ENCODE measurements around the gene NTSR1. TPM values are rescaled to one million over a fixed set of nuclear protein-coding genes. Genes with fewer than 3 reads are reported as not detected.

The NTSR1 gene
- total and polyA plus RNA-seq, 5 donors: 0.06 TPM; not detected in 4

DNA sequence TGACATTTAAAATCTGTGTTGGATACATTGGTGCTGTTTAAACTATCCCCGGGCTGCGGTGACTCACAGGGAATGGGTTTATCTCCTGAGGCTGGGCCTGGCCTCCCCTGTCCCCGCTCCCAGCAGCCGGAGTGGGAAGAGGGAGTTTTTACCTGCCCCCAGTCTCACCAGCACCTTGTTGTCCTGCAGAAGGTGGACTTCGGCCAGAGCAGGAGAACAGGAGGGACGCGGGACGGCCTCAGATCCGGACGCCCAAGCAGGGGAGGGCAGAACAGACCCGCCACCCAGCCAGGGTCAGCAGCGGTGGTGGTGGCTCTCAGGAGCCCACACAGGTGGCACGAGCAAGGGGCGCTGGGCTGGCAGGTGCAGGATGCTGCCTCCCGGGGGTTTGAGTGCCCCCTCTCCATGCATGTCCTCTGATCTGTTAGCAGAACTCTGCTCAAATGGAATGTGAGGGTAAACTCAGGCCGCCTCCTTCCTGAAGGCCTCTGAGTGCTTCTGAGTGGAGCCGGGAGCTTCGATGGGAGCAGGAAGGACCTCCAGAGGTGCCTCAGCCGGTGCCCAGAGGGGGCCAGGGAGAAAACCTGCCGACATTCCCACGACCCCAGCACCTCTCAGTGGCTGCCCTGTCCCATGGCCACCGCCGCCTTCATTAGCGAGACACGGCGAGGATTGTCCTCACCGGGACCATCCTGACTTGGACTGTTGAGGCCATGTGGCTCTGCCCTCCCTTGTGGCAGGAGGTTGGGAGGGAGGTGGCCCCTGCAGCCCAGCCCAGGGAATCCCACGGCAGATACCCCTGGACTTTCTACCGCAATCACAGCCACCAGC lies 44.2 kb downstream of the NTSR1 start:
- H3K4me1 ChIP-seq (ENCODE audit: control insufficient read depth, insufficient read depth, low read length): no peaks in the 10 kb centered on the region
- WGBS: 77% methylated on average over 29 of the region's 29 CpGs
- no peaks in the 10 kb centered on the region for H3K9me3 ChIP-seq (ENCODE audit: control insufficient read depth, low read length)
- H3K27ac ChIP-seq (ENCODE audit: low read length): no peak overlapping the region
- ATAC-seq (peak in 1 of 2 donors; percentile 52), DNase-seq (peak; percentile 8 to 51 (median 44))
- H3K27me3 ChIP-seq (ENCODE audit: control insufficient read depth, insufficient read depth): no peaks in the 10 kb centered on the region
- intact Hi-C loops (cut with DNase I): no loop called here
- H3K4me3 ChIP-seq (ENCODE audit: low read length): no peak overlapping the region

DNA sequence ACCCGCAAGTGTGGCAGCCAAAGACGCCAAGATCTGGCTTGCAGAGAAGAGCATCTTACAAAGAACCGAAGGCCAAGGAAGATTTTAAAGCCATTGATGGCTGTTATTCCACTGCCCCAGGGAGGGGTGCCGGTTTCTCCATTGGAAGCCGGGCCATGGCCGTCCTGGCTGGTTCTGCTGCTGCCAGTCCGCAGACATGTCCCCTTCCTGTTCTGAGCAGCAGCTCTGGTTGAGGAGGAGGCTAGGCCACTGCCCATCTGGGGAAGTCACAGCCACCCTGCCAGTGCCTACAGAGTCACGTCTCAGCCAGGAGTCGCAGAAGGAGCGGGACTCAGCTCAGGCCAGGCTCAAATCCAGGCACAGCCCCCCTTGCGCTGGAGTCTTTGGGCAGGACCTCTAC lies 45.0 kb downstream of the NTSR1 start:
- Histone ChIP-seq H3K4me3 (ENCODE audit: low read length) (no peak overlapping the region), H3K9me3 (ENCODE audit: control insufficient read depth, low read length) (no peaks in the 10 kb centered on the region), H3K4me1 (ENCODE audit: control insufficient read depth, insufficient read depth, low read length) (no peaks in the 10 kb centered on the region), H3K27ac (ENCODE audit: low read length) (no peak overlapping the region), H3K27me3 (ENCODE audit: control insufficient read depth, insufficient read depth) (no peaks in the 10 kb centered on the region)
- 94% methylated on average over 11 of the region's 11 CpGs for WGBS
- DNase-seq (peak; percentile 3 to 46 (median 23)), ATAC-seq (no peak)
- intact Hi-C loops (cut with DNase I): no loop called here

DNA sequence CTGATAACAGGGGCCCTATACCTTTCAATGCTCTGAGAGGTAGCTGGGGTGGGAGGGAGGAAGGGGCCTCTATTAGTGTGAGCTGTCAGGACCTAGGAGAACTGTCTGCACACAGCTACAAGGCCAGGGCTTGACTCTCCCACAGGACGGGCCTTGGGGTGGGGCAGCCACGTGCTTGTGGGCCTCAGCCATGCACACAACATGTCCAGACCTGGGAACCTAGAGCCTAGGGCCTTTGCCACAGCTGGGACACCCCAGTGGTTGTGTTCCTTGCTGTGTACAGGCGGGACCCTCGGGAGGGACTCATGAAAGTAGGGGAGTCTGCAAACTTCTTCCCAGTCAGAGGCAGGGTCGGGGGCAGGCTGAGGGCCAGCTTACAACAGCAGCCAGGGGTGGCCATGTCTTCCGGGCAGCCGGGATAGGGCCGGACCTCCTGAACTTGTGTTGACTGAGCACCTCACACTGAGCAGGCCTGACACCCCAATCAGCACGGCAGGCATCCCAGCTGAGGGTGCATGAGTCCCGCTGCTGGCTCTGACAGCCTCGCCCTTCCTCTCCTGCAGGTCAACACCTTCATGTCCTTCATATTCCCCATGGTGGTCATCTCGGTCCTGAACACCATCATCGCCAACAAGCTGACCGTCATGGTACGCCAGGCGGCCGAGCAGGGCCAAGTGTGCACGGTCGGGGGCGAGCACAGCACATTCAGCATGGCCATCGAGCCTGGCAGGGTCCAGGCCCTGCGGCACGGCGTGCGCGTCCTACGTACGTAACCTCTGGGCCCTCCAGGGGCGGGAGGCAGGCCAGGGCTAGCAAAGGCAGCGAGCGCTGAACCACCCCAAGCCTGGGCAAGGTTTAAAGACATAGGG lies 45.7 kb downstream of the NTSR1 start:
- Histone ChIP-seq H3K4me3 (ENCODE audit: low read length) (no peak overlapping the region), H3K4me1 (ENCODE audit: control insufficient read depth, insufficient read depth, low read length) (no peaks in the 10 kb centered on the region), H3K27me3 (ENCODE audit: control insufficient read depth, insufficient read depth) (no peaks in the 10 kb centered on the region), H3K9me3 (ENCODE audit: control insufficient read depth, low read length) (no peaks in the 10 kb centered on the region), H3K27ac (ENCODE audit: low read length) (no peak overlapping the region)
- ATAC-seq (no peak), DNase-seq (peak; percentile 7 to 53 (median 50))
- 92% methylated on average over 31 of the region's 31 CpGs for WGBS
- intact Hi-C loops (cut with DNase I): no loop called here

DNA sequence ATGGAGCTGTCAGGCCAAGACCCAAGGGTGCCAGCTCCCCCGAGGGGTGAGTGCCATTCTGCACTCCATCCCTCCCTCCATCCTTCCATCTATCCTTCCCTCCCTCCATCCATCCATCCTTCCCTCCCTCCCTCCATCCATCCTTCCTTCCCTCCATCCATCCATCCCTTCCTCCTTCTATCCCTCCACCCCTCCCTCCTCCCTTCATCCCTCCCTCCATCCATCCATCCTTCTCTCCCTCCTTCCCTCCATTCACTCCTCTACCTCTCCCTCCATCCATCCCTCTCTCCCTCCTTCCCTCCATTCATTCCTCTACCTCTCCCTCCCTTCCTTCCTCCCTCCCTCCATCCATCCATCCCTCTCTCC lies 46.3 kb downstream of the NTSR1 start:
- ATAC-seq: no peak

DNA sequence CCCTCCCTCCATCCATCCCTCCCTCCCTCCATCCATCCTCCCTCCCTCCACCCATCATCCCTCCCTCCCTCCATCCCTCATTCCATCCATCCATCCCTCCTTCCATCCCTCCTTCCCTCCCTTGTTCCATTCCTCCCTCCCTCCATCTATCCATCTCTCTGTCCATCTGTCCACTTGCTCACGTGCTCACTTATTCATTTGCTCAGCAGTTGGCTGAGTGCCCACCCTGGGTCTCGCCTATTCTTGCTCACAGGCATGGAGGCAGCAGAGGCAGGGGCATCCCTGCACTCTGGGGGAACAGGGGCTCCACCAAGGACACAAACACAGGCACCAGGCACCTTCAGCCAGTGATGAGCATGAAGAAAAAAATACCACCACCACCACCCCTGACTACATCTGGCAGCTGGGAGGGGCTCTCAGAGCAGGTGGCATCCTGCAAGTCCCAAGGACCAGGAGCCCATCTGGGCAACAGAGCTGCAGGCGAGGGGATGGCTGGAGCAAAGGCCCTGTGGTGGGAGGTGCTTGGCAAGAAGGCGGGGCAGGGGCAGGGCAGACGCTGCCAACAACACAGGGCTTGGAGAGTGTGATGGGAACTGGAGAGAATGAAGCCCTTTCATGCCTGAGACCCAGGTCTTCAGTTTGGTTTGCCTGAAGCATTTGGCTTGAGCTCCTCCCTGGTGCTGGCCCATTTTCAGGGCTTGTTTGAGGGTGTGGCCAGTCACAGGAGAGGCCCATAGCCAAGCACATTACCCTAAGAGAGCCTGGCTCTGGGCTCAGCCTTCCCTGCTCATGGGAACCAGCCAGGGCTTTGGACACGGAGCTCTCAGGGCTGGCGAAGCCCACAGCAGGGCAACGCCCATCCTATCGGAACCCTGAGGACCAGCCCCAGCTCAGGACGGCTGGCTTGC lies 47.4 kb downstream of the NTSR1 start:
- Histone ChIP-seq H3K4me1 (ENCODE audit: control insufficient read depth, insufficient read depth, low read length) (no peaks in the 10 kb centered on the region), H3K4me3 (ENCODE audit: low read length) (no peak overlapping the region), H3K9me3 (ENCODE audit: control insufficient read depth, low read length) (no peaks in the 10 kb centered on the region), H3K27me3 (ENCODE audit: control insufficient read depth, insufficient read depth) (no peaks in the 10 kb centered on the region), H3K27ac (ENCODE audit: low read length) (no peak overlapping the region)
- peak; percentile 48 to 54 (median 54) for DNase-seq
- no peak for ATAC-seq
- intact Hi-C loops (cut with DNase I): no loop called here
- WGBS: 46% methylated on average over 10 of the region's 10 CpGs

More for the DNA sequence above, 46.3 kb downstream of the NTSR1 start:
- no peaks in the 10 kb centered on the region for H3K27me3 ChIP-seq (ENCODE audit: control insufficient read depth, insufficient read depth)
- H3K4me3 ChIP-seq (ENCODE audit: low read length): no peak overlapping the region
- intact Hi-C loops (cut with DNase I): no loop called here
- H3K9me3 ChIP-seq (ENCODE audit: control insufficient read depth, low read length): no peaks in the 10 kb centered on the region
- no peaks in the 10 kb centered on the region for H3K4me1 ChIP-seq (ENCODE audit: control insufficient read depth, insufficient read depth, low read length)
- no peak for DNase-seq
- no peak overlapping the region for H3K27ac ChIP-seq (ENCODE audit: low read length)
- WGBS: 100% methylated on average over 1 of the region's 1 CpG

DNA sequence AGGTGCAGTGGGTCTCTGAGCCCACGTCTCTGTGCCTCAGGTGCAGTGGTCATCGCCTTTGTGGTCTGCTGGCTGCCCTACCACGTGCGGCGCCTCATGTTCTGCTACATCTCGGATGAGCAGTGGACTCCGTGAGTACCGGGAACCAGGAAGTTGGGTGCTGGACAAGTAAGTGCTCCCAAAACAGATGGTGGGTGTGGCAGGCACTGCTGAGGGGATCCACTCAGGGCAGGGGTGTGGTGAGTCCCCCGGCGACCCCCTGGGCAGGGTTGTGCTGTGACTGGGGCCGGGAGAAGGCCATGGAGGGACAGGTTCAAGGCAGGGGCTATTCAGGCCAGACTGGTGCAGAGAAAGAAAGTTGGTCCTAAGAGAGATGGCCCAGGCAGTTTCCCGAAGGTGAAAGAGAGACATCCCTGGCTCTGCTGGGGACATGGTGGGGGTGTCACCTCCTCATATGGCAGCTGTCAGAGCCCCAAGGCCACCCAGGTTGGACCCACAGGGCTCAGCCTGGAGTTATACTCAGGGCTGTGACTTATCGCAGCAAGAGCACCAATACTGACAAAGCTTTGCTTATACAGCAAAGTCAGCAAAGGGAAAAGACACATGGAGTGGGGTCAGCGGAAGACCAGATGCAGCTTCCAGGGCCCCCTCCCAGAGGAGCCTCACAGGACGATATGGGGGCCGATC lies 49.7 kb downstream of the NTSR1 start:
- DNase-seq: peak; percentile 1 to 34 (median 20)
- WGBS: 78% methylated on average over 16 of the region's 16 CpGs

DNA sequence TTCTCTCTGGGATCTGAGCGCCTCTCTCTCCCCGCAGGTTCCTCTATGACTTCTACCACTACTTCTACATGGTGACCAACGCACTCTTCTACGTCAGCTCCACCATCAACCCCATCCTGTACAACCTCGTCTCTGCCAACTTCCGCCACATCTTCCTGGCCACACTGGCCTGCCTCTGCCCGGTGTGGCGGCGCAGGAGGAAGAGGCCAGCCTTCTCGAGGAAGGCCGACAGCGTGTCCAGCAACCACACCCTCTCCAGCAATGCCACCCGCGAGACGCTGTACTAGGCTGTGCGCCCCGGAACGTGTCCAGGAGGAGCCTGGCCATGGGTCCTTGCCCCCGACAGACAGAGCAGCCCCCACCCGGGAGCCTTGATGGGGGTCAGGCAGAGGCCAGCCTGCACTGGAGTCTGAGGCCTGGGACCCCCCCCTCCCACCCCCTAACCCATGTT lies 51.4 kb downstream of the NTSR1 start:
- Histone ChIP-seq H3K27me3 (ENCODE audit: control insufficient read depth, insufficient read depth) (no peaks in the 10 kb centered on the region), H3K4me1 (ENCODE audit: control insufficient read depth, insufficient read depth, low read length) (no peaks in the 10 kb centered on the region), H3K4me3 (ENCODE audit: low read length) (no peak overlapping the region), H3K27ac (ENCODE audit: low read length) (no peak overlapping the region), H3K9me3 (ENCODE audit: control insufficient read depth, low read length) (no peaks in the 10 kb centered on the region)
- intact Hi-C loops (cut with DNase I): loop anchor here in 1 of 4 donors (10.0 kb wide), 1 partner anchor 55 kb away; the partner anchor contains the start of gene NTSR1
- 85% methylated on average over 20 of the region's 20 CpGs for WGBS
- ATAC-seq (no peak), DNase-seq (peak; percentile 12 to 39 (median 27))

More for the DNA sequence above, 49.7 kb downstream of the NTSR1 start:
- no peak overlapping the region for H3K4me3 ChIP-seq (ENCODE audit: low read length)
- intact Hi-C loops (cut with DNase I): no loop called here
- H3K9me3 ChIP-seq (ENCODE audit: control insufficient read depth, low read length): no peaks in the 10 kb centered on the region
- H3K27me3 ChIP-seq (ENCODE audit: control insufficient read depth, insufficient read depth): no peaks in the 10 kb centered on the region
- ATAC-seq: no peak
- H3K4me1 ChIP-seq (ENCODE audit: control insufficient read depth, insufficient read depth, low read length): no peaks in the 10 kb centered on the region
- no peak overlapping the region for H3K27ac ChIP-seq (ENCODE audit: low read length)

DNA sequence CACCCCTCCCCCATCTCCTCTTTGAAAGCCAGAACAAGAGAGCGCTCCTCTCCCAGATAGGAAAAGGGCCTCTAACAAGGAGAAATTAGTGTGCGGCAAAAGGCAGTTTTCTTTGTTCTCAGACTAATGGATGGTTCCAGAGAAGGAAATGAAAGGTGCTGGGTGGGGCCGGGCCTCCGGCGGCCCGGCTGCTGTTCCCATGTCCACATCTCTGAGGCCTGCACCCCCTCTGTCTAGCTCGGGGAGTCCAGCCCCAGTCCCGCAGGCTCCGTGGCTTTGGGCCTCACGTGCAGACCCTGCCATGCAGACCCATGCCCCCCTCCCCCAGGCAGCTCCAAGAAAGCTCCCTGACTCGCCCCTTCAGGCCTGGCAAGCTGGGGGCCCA lies 51.8 kb downstream of the NTSR1 start:
- WGBS: 52% methylated on average over 11 of the region's 11 CpGs
- Histone ChIP-seq H3K27me3 (ENCODE audit: control insufficient read depth, insufficient read depth) (no peaks in the 10 kb centered on the region), H3K4me1 (ENCODE audit: control insufficient read depth, insufficient read depth, low read length) (no peaks in the 10 kb centered on the region), H3K9me3 (ENCODE audit: control insufficient read depth, low read length) (no peaks in the 10 kb centered on the region), H3K4me3 (ENCODE audit: low read length) (no peak overlapping the region), H3K27ac (ENCODE audit: low read length) (no peak overlapping the region)
- intact Hi-C loops (cut with DNase I): loop anchor here in 1 of 4 donors (10.0 kb wide), 1 partner anchor 56 kb away; the partner anchor contains the start of gene NTSR1
- DNase-seq (peak; percentile 7 to 41 (median 37)), ATAC-seq (no peak)

DNA sequence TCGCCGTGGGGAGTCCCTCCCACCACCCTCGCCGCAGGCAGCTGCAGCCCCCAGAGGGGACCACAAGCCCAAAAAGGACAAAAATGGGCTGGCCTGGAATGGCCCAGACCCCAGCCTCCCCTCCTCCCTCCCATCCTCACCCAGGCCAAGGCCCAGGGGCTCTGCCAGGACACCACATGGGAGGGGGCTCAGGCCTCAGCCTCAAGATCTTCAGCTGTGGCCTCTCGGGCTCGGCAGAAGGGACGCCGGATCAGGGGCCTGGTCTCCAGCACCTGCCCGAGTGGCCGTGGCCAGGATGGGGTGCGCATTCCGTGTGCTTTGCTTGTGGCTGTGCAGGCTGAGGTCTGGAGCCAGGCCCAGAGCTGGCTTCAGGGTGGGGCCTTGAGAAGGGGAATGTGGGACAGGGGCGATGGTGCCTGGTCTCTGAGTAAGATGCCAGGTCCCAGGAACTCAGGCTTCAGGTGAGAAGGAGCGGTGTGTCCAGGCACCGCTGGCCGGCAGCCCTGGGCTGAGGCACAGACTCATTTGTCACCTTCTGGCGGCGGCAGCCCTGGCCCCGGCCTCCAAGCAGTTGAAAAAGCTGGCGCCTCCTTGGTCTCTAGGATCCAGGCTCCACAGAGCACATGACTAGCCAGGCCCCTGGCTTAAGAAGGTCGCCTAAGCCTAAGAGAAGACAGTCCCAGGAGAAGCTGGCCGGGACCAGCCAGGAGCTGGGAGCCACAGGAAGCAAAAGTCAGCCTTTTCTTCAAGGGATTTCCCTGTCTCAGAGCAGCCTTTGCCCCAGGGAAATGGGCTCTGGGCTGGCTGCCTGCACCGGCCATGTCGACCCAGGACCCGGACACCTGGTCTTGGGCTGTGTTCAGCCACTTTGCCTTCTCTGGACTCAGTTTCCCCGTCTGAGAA lies 52.5 kb downstream of the NTSR1 start:
- intact Hi-C loops (cut with DNase I): loop anchor here in 1 of 4 donors (10.0 kb wide), 1 partner anchor 56 kb away; the partner anchor contains the start of gene NTSR1
- H3K9me3 ChIP-seq (ENCODE audit: control insufficient read depth, low read length): no peaks in the 10 kb centered on the region
- peak in 1 of 2 donors; percentile 4 for ATAC-seq
- H3K27ac ChIP-seq (ENCODE audit: low read length): no peak overlapping the region
- no peaks in the 10 kb centered on the region for H3K27me3 ChIP-seq (ENCODE audit: control insufficient read depth, insufficient read depth)
- DNase-seq: peak; percentile 34 to 68 (median 55)
- no peak overlapping the region for H3K4me3 ChIP-seq (ENCODE audit: low read length)
- H3K4me1 ChIP-seq (ENCODE audit: control insufficient read depth, insufficient read depth, low read length): no peaks in the 10 kb centered on the region
- WGBS: 62% methylated on average over 26 of the region's 26 CpGs

Measured in right cardiac atrium (tissue), 5 donors.